HL-60 (cell line): ENCODE results near the gene PSAT1.

Source experiments
- GABPA ChIP-seq: IDR thresholded peaks from 2 replicates; pipeline ENCODE4 v1.6.1; 2012; ENCODE audit warnings: low read depth
- POLR2AphosphoS5 ChIP-seq: IDR thresholded peaks from 2 replicates; pipeline ENCODE4 v1.6.1; 2012; ENCODE audit warnings: low read depth
- SPI1 ChIP-seq: IDR thresholded peaks from 2 replicates; pipeline ENCODE4 v1.6.1; 2012; ENCODE audit warnings: low read depth, mild to moderate bottlenecking, borderline replicate concordance
- TF ChIP-seq, protein P1 (sequence below): IDR thresholded peaks from one replicate; pipeline ENCODE4 v1.5.1; 2011; ENCODE audit warnings: low read length, control low read depth, inconsistent platforms; ENCODE audit not compliant: insufficient read depth
- TF ChIP-seq, protein P2 (sequence below): IDR thresholded peaks from 2 replicates; pipeline ENCODE4 v1.6.1; 2012; ENCODE audit warnings: low read depth; ENCODE audit not compliant: insufficient replicate concordance

DNA sequence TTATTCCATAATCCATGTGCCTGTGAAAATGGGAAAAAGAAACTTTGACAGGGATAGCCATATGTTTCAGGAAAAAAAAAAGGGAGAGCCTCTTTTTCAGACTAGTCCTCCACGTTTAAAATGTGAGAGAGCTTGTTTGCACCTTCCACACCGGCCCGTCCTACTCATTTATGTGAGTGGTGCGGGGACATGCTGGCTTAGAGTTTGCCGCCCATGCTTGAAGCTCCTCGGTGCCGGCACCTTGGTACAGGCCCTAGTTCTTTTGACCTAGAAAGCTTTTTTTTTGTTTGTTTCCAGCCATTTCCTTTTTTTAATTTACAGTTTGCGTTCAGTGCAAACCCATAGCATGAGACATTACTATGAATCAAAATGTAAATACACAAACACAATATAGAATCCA, 27.8 kb downstream of the PSAT1 start:
- TF ChIP-seq, protein P1, sequence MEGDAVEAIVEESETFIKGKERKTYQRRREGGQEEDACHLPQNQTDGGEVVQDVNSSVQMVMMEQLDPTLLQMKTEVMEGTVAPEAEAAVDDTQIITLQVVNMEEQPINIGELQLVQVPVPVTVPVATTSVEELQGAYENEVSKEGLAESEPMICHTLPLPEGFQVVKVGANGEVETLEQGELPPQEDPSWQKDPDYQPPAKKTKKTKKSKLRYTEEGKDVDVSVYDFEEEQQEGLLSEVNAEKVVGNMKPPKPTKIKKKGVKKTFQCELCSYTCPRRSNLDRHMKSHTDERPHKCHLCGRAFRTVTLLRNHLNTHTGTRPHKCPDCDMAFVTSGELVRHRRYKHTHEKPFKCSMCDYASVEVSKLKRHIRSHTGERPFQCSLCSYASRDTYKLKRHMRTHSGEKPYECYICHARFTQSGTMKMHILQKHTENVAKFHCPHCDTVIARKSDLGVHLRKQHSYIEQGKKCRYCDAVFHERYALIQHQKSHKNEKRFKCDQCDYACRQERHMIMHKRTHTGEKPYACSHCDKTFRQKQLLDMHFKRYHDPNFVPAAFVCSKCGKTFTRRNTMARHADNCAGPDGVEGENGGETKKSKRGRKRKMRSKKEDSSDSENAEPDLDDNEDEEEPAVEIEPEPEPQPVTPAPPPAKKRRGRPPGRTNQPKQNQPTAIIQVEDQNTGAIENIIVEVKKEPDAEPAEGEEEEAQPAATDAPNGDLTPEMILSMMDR = no peak
- TF ChIP-seq GABPA (no peak), POLR2AphosphoS5 (no peak), SPI1 (no peak)
- TF ChIP-seq, protein P2, sequence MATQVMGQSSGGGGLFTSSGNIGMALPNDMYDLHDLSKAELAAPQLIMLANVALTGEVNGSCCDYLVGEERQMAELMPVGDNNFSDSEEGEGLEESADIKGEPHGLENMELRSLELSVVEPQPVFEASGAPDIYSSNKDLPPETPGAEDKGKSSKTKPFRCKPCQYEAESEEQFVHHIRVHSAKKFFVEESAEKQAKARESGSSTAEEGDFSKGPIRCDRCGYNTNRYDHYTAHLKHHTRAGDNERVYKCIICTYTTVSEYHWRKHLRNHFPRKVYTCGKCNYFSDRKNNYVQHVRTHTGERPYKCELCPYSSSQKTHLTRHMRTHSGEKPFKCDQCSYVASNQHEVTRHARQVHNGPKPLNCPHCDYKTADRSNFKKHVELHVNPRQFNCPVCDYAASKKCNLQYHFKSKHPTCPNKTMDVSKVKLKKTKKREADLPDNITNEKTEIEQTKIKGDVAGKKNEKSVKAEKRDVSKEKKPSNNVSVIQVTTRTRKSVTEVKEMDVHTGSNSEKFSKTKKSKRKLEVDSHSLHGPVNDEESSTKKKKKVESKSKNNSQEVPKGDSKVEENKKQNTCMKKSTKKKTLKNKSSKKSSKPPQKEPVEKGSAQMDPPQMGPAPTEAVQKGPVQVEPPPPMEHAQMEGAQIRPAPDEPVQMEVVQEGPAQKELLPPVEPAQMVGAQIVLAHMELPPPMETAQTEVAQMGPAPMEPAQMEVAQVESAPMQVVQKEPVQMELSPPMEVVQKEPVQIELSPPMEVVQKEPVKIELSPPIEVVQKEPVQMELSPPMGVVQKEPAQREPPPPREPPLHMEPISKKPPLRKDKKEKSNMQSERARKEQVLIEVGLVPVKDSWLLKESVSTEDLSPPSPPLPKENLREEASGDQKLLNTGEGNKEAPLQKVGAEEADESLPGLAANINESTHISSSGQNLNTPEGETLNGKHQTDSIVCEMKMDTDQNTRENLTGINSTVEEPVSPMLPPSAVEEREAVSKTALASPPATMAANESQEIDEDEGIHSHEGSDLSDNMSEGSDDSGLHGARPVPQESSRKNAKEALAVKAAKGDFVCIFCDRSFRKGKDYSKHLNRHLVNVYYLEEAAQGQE = no peak
